Activated CD4-positive, alpha-beta T cell treated with anti-CD3 and anti-CD28 coated beads, Interleukin-2, Interleukin-6, amounts not matched to agents 100 ng/mL and 50 ng/mL, durations not matched to agents 16 hours and 8 hours (primary cell): Measurements from ENCODE around the gene APOL1.
A peak's percentile ranks its signal among the peaks of the same experiment; 100 is the strongest.
"Not testable (repeated sequence)": the region's sequence is repeated elsewhere in the genome, so short reads cannot be mapped to it uniquely, and the experiment has no call there.

Experiments
- DNase-seq: peaks from one replicate; pipeline ENCODE4 v3.0.0-alpha.2; 2020

The APOL1 gene

GRCh38 chr22:36246718-36247117, 6.2 kb upstream of the APOL1 start:
- DNase-seq: no peak

- DNase-seq: no peak
Measured at GRCh38 chr22:36247955-36248354, 5.0 kb upstream of the APOL1 start.

GRCh38 chr22:36249160-36249559, 3.8 kb upstream of the APOL1 start:
- no peak for DNase-seq

GRCh38 chr22:36250292-36250960, 2.5 kb upstream of the APOL1 start:
- DNase-seq: not testable (repeated sequence)

GRCh38 chr22:36251979-36252608, 839 bp upstream of the APOL1 start:
- not testable (repeated sequence) for DNase-seq

GRCh38 chr22:36253523-36254490, 874 bp downstream of the APOL1 start:
- no peak for DNase-seq

GRCh38 chr22:36255572-36255971, 2.6 kb downstream of the APOL1 start:
- not testable (repeated sequence) for DNase-seq

GRCh38 chr22:36256478-36256877, 3.5 kb downstream of the APOL1 start:
- no peak for DNase-seq

- DNase-seq: no peak
Measured at GRCh38 chr22:36257308-36257707, 4.4 kb downstream of the APOL1 start.

GRCh38 chr22:36257948-36258670, 5.2 kb downstream of the APOL1 start:
- no peak for DNase-seq

GRCh38 chr22:36258701-36259614, 6.0 kb downstream of the APOL1 start:
- DNase-seq: peak; percentile 58

- no peak for DNase-seq
Measured at GRCh38 chr22:36259615-36260300, 6.8 kb downstream of the APOL1 start.

- not testable (repeated sequence) for DNase-seq
Measured at GRCh38 chr22:36261675-36262074, 8.7 kb downstream of the APOL1 start.

GRCh38 chr22:36262307-36262706, 9.4 kb downstream of the APOL1 start:
- DNase-seq: not testable (repeated sequence)

- DNase-seq: not testable (repeated sequence)
Measured at GRCh38 chr22:36263216-36263673, 10.3 kb downstream of the APOL1 start.

GRCh38 chr22:36263886-36264664, 11.1 kb downstream of the APOL1 start:
- DNase-seq: not testable (repeated sequence)

- no peak for DNase-seq
Measured at GRCh38 chr22:36267058-36267457, 14.1 kb downstream of the APOL1 start.

- DNase-seq: no peak
Measured at GRCh38 chr22:36267896-36268485, 15.1 kb downstream of the APOL1 start.

GRCh38 chr22:36271231-36271630, 18.3 kb downstream of the APOL1 start:
- DNase-seq: not testable (repeated sequence)

- DNase-seq: not testable (repeated sequence)
Measured at GRCh38 chr22:36271951-36272350, 19.0 kb downstream of the APOL1 start.
